Measurements from ENCODE around the gene MAPK10. TPM values are rescaled to one million over a fixed set of nuclear protein-coding genes. Genes with fewer than 3 reads are reported as not detected.

Gene MAPK10
- total and polyA plus RNA-seq, 9 of the 15 experiments (the other 6 are each of a cell fraction or from before 2014, with no cell fraction given) = 0.10 to 0.53 (median 0.18) TPM; not detected in 4

DNA sequence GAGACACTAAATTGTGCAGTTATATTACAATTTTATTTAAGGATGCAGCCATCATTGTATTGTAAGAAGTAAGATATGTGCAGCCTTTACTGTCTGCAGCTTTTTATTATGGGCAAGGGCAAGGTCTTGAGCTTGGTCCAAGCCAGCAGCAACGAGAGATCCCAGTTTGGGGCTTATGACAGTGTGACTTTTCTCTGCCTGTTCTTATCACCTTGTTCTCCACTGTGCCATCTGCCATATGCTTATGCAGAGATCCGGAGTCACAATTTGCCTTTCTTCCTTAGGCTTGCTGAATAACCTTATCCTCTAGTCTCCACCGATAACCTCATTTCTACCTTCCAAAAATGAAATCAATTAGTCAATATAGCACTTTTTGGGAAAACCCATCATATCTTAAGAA, 30.4 kb downstream of the MAPK10 start:
- no peaks in the 10 kb centered on the region for H3K36me3 ChIP-seq (ENCODE audit: control insufficient read depth, insufficient read depth, low read length)
- H2AFZ ChIP-seq (ENCODE audit: low read depth, low read length) = no peak overlapping the region
- no peaks in the 10 kb centered on the region for H3K4me1 ChIP-seq (replicated peaks in 1 of 2; ENCODE audit: control insufficient read depth in 2 of 2, insufficient read depth in 2 of 2, low read length in 2 of 2)
- in situ Hi-C loops (cut with MboI) = no loop called here
- intact Hi-C loops (cut with micrococcal nuclease) = no loop called here
- no peaks in the 10 kb centered on the region for H3K9me3 ChIP-seq (replicated peaks; ENCODE audit: control insufficient read depth, insufficient read depth, low read depth, low read length)
- no peak for FAIRE-seq
- TF ChIP-seq ZNF23 (CRISPR knock-in tag; IDR thresholded peaks at IDR 0.05) (no peak), GABPA (tag; conservative IDR thresholded peaks at IDR 0.05; ENCODE audit: low read depth) (no peak), SREBF2 (CRISPR knock-in tag; IDR thresholded peaks at IDR 0.05) (no peak), RCOR1 (IDR thresholded peaks at IDR 0.05; ENCODE audit: borderline replicate concordance in 1 of 2, low read depth in 2 of 2, low read length in 2 of 2) (no peak), RBM22 (IDR thresholded peaks at IDR 0.05; ENCODE audit: low read depth, low read length, poor library complexity, severe bottlenecking) (no peak), RB1 (IDR thresholded peaks at IDR 0.05; ENCODE audit: low read depth) (no peak), NFATC3 (IDR thresholded peaks at IDR 0.05) (no peak), HNRNPL (IDR thresholded peaks at IDR 0.05; ENCODE audit: low read depth, low read length) (no peak), ZNF586 (CRISPR knock-in tag; conservative IDR thresholded peaks at IDR 0.05) (no peak), TARDBP (IDR thresholded peaks at IDR 0.05) (no peak), ZNF583 (CRISPR knock-in tag; IDR thresholded peaks at IDR 0.05) (no peak), HDAC1 (IDR thresholded peaks at IDR 0.05) (no peak), IRF1 (CRISPR knock-in tag; IDR thresholded peaks at IDR 0.05; ENCODE audit: borderline replicate concordance) (no peak)
- TF ChIP-seq, protein P1, sequence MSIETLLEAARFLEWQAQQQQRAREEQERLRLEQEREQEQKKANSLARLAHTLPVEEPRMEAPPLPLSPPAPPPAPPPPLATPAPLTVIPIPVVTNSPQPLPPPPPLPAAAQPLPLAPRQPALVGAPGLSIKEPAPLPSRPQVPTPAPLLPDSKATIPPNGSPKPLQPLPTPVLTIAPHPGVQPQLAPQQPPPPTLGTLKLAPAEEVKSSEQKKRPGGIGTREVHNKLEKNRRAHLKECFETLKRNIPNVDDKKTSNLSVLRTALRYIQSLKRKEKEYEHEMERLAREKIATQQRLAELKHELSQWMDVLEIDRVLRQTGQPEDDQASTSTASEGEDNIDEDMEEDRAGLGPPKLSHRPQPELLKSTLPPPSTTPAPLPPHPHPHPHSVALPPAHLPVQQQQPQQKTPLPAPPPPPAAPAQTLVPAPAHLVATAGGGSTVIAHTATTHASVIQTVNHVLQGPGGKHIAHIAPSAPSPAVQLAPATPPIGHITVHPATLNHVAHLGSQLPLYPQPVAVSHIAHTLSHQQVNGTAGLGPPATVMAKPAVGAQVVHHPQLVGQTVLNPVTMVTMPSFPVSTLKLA (conservative IDR thresholded peaks at IDR 0.05) = no peak
- no peak overlapping the region for H3K4me3 ChIP-seq
- H3K4me2 ChIP-seq (ENCODE audit: insufficient read depth, low read length) = no peak overlapping the region
- ChIA-PET CTCF (ENCODE audit: low intra/inter-chr PET ratio) (no interaction called here), POLR2A (no interaction called here)
- BruUV-seq (replicated peaks) = no TSS peak
- H3K27me3 ChIP-seq (ENCODE audit: control insufficient read depth in 2 of 2, insufficient read depth in 2 of 2, low read length in 2 of 2) = no peaks in the 10 kb centered on the region
- H3K27ac ChIP-seq (ENCODE audit: extremely low read depth, low read depth, low read length) = no peak overlapping the region
- DNase-seq (ENCODE audit: extremely low read depth in 1 of 4, low spot score in 3 of 4) = no peak
- no peak for ATAC-seq
- no peak overlapping the region for H3K9ac ChIP-seq (ENCODE audit: insufficient read depth in 1 of 2, low read depth in 2 of 2, low read length in 2 of 2)
- H3K9me1 ChIP-seq (ENCODE audit: control insufficient read depth, insufficient read depth, low read length) = no peaks in the 10 kb centered on the region
- 6% methylated on average over 3 of the region's 3 CpGs for WGBS (ENCODE audit: insufficient coverage, low coverage, missing lambda C conversion rate)
- H3K79me2 ChIP-seq (ENCODE audit: control insufficient read depth, insufficient read depth, low read length) = no peaks in the 10 kb centered on the region
- H4K20me1 ChIP-seq (replicated peaks; ENCODE audit: control insufficient read depth, insufficient read depth, low read length) = no peaks in the 10 kb centered on the region
